H1 (cell line): ENCODE data around the gene MCF2L2.

ENCODE experiments used
- EZH2 ChIP-seq: fragments of 200-600 bp; sonication (generic); IDR thresholded peaks from 2 replicates; pipeline ENCODE4 v1.7.1; 2012; ENCODE audit warnings: low read depth, mild to moderate bottlenecking, moderate library complexity, low read length, inconsistent platforms; ENCODE audit not compliant: severe bottlenecking
- KDM1A ChIP-seq: fragments of 200-600, 300-600 bp; sonication (generic); IDR thresholded peaks from 2 replicates; pipeline ENCODE4 v1.7.1; 2016; ENCODE audit warnings: mild to moderate bottlenecking, low read length, borderline replicate concordance
- MAFK ChIP-seq: IDR thresholded peaks from 2 replicates; pipeline ENCODE4 v1.6.1; 2012; ENCODE audit warnings: low read depth, mild to moderate bottlenecking, improper control_type of control experiment, low read length
- POLR2A ChIP-seq, 2 experiments: IDR thresholded peaks; 1 replicate in 1 of 2; 2 replicates in 1 of 2; pipeline ENCODE4 v1.6.1; 2011; ENCODE audit warnings: low read depth in 2 of 2, low read length in 2 of 2, mild to moderate bottlenecking in 2 of 2; ENCODE audit errors: control extremely low read depth in 1 of 2
- SIX5 ChIP-seq: IDR thresholded peaks from 2 replicates; pipeline ENCODE4 v1.6.1; 2011; ENCODE audit warnings: mild to moderate bottlenecking, low read depth, low read length
- TEAD4 ChIP-seq: IDR thresholded peaks from 2 replicates; pipeline ENCODE4 v1.6.1; 2012; ENCODE audit warnings: low read depth, low read length, inconsistent platforms, mixed read lengths
- TF ChIP-seq, protein P1 (sequence below), 3 experiments: IDR thresholded peaks; 1 replicate in 2 of 3; 2 replicates in 1 of 3; pipeline versions ENCODE4 v1.5.1 to v1.6.1; 2011; ENCODE audit warnings: low read length in 3 of 3, mild to moderate bottlenecking in 3 of 3, inconsistent platforms in 2 of 3, low read depth in 1 of 3, moderate library complexity in 1 of 3; ENCODE audit not compliant: insufficient read depth in 1 of 3; ENCODE audit errors: control extremely low read depth in 1 of 3
- TF ChIP-seq, protein P2 (sequence below): IDR thresholded peaks from 2 replicates; pipeline ENCODE4 v1.6.1; 2012; ENCODE audit warnings: low read length, inconsistent platforms

DNA sequence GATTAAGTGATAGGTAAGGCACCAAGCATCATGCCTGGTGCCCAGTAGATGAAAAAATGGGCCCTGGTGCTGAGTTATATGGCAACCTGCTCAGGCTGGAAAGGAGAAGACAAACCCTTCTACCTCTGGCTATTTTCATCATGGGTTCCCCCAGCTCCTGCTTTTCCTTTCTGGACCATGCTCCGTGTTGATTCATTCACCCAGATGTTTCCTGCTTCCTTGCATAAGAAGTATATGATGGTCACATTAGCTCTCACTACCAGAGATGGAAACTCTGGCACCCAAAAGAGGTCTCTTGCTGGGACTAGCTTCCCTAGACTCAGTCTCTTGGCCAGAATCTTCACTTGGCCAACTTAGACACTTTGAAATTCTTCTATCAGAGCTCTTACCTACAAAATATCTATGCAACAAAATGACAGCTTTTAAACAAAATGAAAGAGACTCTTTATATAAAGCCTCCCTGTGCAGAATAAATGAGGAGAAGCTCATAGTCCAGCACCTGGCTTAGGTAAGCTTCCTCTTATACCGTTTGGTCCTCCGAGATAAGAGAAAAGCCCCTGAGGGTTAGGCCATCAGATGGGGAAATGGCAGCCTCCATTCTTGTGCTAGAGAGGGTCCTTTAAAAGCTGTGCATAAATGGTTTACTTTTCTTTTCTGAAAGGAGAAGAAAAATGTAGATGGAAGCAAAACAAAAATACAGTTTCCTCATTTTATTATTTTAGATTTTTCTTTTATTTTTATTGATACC lies 46.8 kb upstream of the MCF2L2 start:
- TF ChIP-seq TEAD4 (no peak), MAFK (no peak), KDM1A (no peak), POLR2A (IDR thresholded peaks at IDR 0.05; ENCODE audit: control extremely low read depth in 1 of 2, low read depth in 2 of 2, low read length in 2 of 2) (no peak), SIX5 (no peak), EZH2 (no peak)
- TF ChIP-seq, protein P1, sequence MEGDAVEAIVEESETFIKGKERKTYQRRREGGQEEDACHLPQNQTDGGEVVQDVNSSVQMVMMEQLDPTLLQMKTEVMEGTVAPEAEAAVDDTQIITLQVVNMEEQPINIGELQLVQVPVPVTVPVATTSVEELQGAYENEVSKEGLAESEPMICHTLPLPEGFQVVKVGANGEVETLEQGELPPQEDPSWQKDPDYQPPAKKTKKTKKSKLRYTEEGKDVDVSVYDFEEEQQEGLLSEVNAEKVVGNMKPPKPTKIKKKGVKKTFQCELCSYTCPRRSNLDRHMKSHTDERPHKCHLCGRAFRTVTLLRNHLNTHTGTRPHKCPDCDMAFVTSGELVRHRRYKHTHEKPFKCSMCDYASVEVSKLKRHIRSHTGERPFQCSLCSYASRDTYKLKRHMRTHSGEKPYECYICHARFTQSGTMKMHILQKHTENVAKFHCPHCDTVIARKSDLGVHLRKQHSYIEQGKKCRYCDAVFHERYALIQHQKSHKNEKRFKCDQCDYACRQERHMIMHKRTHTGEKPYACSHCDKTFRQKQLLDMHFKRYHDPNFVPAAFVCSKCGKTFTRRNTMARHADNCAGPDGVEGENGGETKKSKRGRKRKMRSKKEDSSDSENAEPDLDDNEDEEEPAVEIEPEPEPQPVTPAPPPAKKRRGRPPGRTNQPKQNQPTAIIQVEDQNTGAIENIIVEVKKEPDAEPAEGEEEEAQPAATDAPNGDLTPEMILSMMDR (IDR thresholded peaks at IDR 0.05; ENCODE audit: control extremely low read depth in 1 of 3, insufficient read depth in 1 of 3, low read depth in 1 of 3, low read length in 3 of 3), result no peak
- TF ChIP-seq, protein P2, sequence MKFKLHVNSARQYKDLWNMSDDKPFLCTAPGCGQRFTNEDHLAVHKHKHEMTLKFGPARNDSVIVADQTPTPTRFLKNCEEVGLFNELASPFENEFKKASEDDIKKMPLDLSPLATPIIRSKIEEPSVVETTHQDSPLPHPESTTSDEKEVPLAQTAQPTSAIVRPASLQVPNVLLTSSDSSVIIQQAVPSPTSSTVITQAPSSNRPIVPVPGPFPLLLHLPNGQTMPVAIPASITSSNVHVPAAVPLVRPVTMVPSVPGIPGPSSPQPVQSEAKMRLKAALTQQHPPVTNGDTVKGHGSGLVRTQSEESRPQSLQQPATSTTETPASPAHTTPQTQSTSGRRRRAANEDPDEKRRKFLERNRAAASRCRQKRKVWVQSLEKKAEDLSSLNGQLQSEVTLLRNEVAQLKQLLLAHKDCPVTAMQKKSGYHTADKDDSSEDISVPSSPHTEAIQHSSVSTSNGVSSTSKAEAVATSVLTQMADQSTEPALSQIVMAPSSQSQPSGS, result no peak
